NOMO-1 (cell line): Measurements from ENCODE around the gene SLK.

ENCODE experiments used
- DNase-seq, 2 experiments: peaks; one replicate each; lab custom pipeline; 2025; ENCODE audit not compliant: unreplicated experiment in 2 of 2; lab: John Stamatoyannopoulos, UW

SLK gene

GRCh38 chr10:104045151-104046089 is 78.5 kb downstream of the SLK start:
- no peak for DNase-seq

DNA sequence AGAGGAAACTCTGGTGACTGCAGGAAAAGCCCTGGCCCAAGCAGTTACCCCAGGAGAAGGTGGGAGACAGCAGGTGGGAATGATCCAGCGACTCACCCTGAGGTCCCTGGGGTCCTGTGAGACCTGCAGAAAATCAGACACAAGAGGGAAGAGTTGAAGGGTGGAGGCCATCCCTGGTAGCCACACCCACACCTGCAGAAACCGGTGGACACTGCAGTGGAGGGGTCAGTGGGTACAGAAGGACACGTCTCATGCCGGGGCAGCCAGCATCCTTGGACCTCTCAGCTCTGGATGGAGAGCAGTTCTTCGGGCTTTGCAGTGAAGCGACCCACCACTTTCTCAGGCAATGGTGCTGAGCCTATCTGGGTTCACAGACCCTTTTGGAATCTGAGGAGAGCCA is 79.7 kb downstream of the SLK start:
- no peak for DNase-seq

GRCh38 chr10:104049504-104050250 is 82.7 kb downstream of the SLK start:
- no peak for DNase-seq

DNA sequence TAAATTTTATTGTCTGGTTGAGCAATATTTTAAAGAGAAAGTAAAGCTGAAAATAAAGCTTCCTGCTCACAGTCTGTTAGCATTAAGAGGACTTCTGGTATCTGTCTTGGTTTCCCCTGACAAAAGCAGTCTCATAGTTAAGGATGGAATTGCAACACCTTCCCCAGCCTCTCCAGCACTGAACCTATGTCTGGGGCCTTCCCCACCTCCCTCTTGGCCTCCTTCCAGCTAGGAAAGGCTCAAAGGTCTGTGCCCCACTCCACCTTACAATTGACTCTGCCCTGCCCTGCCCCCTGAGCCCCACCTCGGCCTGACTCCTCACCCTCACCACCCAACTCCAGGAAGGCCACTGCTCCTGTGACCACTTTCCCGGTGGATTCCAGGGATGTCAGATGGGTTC is 85.5 kb downstream of the SLK start:
- DNase-seq, result no peak

DNA sequence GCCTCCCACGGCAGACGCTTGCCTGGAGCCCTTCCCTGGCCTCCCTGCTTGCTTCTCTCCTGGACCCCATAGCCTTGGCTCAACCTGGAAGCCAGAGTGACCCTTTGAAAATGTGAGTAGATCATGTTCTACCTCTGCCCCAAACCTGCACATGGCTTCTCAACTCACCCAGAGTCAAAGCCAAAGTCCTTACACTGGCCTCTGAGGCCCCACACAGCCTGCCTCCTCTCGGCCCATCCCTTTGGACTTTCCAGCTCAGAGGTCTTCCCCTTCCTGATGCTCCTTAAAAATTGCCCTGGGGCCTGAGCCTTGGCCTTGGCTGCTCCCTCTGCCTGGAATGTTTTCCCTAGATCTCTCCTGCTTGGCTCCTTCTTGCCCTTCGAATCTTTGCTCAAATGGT is 86.3 kb downstream of the SLK start:
- DNase-seq, result no peak

DNA sequence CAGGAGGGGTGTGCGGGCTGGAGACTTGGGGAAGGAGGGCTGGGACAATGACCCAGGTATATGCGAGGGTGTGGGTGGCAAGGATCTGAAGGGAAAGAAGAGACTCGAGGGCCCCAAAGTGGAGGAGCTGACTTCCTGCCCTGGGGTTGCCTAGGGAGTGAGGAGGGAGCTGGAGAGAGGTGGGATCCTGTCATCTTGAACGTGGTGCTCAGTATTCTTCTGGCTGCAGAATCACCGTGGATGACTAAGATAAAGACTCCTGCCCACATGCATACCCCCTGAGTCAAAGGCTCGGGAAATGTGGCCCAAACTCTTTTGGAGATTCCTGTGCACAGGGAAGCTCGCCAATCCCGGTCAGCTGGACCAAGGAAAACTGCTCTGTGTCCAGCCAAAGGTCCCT is 87.5 kb downstream of the SLK start:
- no peak for DNase-seq

DNA sequence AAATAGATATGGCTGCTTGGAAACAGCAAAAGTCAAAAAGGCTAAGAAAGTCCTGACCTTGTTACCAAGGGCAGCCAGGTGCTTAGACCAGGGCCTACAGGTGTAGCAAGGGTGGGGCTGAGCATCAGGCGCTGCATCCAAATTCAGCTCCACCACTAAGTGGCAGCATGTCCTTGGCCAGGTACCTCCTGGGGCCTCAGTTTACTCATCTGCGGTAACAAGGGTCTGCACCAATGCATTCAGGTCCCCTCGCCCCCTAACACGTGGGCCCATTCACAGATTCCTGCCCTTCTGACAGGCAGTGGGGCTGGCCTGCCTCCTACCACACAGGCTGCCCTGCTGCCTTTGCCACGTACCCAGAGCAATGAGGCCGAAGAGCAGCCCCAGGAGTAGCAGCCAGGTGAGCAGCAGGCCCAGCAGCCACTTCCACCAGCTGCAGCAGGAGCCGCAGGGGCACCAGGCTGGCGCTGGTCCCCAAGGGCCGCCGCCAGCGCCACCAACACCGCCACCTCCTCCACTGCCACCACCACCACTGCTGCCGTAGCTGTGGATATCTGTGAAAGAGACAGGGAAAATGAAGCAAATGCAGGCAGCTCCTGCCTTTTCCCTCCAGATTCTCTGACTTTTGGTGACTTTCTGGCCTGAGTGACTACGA is 89.8 kb downstream of the SLK start:
- no peak for DNase-seq

DNA sequence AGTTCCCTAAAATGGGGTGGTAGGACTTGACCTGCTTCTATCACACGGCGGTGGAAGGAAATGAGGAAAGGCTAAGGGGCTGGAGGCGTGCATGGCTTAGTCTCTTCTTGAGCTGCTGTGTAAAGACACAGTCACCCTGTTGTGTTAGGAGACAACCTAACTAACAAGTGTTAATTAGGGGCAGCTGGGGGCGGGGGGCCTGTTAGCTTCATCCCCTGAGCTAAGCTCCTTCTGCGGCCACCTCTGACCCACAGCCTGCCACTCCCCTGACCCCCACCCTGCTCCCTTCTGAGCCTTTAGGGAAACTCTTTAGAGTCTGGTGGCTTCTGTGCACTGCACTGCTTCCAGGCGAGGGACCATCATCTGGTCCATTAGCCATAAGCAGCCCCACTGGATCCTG is 90.8 kb downstream of the SLK start:
- no peak for DNase-seq

DNA sequence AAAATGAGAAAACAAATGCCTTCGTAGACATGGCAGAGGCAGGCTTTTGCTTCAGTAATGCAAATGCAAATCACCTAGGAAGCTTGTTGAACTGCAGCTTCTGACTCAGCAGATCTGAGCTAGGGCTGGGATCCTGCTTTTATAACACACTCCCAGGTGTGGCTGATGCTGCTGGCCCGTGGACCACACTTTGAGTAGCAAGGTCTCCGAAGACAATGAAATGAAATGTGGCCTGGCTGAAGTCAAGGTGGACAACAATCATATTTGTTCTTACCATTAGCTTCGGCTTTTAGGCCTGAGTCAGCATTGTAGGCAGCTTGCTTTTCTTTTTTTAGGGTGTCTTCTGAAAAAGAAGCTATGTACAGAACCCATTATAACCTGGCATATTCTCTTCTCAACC is 92.4 kb downstream of the SLK start:
- no peak for DNase-seq

DNA sequence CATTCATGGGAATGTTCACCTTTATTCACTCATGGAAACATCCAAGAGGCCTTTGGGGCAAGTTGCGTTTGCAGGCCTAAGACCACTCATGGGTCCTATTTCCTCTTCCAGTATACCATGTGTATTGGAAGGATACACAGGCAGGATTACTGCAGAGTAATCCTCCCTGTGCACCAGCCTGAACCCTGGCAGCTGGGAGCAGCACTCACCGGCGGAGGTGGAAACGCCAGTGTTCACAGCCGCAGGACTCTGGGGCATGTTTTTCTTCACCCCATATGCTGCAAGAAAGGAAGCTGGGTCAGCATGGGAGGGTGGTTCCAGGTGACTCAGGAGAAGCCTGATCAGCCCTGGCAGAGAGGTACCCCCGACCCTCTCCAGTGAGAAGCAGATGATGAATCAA is 94.3 kb downstream of the SLK start:
- no peak for DNase-seq

DNA sequence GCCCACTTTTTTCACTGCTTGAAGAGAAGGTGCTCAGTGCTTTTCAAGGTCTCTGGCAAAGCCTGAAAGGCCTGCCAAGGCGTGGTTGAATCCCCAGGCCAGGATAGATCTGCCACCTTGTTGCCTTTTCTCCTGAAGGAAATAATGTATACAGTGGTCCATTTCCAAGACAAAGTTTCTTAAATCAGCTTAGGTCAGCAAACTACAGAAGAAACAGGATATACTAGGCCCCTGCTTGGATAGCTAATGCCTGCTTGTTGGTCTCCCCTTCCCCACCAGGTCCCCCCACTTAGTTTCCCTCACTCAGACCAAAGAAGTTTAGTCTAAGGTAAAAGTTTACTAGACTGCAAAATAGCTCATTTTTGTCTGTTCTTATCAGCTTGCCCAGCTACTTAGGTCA is 98.8 kb downstream of the SLK start:
- DNase-seq, result no peak

DNA sequence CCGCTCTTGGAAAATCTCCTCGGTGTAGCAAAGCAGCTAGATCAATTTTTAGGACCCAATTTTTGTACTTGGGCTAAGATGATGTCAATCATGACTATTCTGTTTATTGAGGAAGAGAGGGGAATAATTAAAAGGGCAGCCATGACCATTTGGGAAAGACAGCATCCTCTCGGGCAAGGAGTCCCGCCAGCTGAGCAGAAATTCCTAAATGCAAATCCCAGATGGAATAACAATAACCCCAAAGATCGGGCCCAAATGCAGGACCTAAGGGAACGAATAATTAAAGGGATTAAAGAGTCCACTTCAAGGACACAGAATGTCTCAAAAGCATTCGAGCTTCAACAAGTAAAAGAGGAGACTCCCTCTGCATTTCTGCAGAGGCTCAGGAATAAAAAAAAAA is 100.0 kb downstream of the SLK start:
- no peak for DNase-seq

DNA sequence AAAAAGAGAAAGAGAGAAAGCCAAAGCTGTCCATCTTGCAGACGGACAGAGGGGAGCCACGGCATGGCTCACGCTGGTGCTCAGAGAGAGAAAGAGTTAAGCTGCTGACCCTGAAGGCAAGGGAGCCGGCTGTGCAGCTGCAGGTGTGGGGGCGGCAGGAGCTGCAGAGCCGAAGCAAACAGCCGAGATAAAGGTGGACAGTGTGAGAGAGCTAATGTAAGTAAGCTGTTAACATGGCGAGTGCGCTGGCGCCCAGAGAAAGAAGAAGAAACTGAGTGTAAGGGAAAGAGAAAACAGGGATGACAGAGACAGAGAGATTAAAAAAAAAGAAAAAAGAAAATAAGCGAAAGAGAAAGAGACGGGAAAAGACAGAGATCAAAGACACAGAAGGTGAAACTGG is 100.6 kb downstream of the SLK start:
- no peak for DNase-seq

DNA sequence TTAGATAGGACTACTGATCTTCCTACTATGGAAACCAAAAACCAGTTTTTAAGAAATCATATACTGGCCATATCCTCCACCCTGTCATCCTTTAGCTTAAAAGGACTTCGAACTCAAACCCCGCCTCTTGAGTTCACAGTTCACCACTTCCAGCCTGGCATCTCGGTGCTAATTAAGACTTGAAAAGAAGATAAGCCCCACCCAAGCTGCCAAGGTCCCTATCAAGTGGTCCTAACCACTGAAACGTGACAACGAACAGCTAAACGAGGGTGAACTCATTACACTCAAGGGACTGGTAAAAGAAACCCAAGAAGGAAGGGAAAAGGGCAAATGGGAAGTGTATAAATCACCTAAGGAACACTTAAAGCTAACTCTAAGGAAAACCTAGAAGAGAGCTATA is 102.7 kb downstream of the SLK start:
- DNase-seq, result no peak

- DNase-seq, result no peak
These were observed 105.8 kb downstream of the SLK start for GRCh38 chr10:104072786-104073185.

- DNase-seq, result no peak
These were observed 107.6 kb downstream of the SLK start for GRCh38 chr10:104074505-104074904.

DNA sequence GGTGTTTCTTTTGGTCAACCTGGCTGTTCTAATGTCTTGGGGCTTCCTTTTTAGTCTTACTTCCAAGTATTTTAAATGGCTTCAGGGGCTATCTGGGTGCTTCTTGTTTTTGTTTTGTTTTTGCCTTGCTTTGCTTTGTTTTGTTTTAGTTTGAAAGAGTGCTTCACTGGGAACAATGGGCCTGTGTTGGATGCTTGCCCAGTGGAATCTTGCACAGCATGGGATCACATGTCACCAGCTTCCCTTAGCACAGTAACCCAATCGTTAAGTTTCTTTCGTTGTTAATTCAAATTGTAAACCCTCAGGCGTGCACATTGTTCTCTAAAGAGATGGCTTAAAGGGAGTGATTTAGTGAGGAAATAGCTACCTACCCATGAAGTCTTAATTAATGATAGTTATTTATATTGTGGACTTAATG is 109.8 kb downstream of the SLK start:
- no peak for DNase-seq

GRCh38 chr10:104077247-104077646 is 110.3 kb downstream of the SLK start:
- DNase-seq, result no peak

GRCh38 chr10:104077663-104078151 is 110.8 kb downstream of the SLK start:
- DNase-seq, result no peak
